ACC112 (cell line): ENCODE results near the gene LRCH1.
A peak's percentile ranks its signal among the peaks of the same experiment; 100 is the strongest.

ENCODE experiments used
- H2AFZ ChIP-seq: fragments of 200-600 bp; sonication (generic); one replicate; pipeline ENCODE4 v1.6.0; 2017; ENCODE audit warnings: antibody characterized with exemption, low read length; ENCODE audit not compliant: unreplicated experiment
- H3K27ac ChIP-seq: fragments of 200-600 bp; sonication (generic); 2 replicates; pipeline ENCODE4 v1.5.1; 2014; ENCODE audit warnings: low read depth, mild to moderate bottlenecking, antibody characterized with exemption, low read length, moderate library complexity
- H3K27me3 ChIP-seq: fragments of 200-600 bp; sonication (generic); 2 replicates; pipeline ENCODE4 v1.6.1; 2014; ENCODE audit warnings: mild to moderate bottlenecking, antibody characterized with exemption, low read length, moderate library complexity, mixed read lengths; ENCODE audit not compliant: insufficient read depth
- H3K36me3 ChIP-seq: fragments of 200-600 bp; sonication (generic); 2 replicates; pipeline ENCODE4 v1.6.1; 2016; ENCODE audit warnings: mild to moderate bottlenecking, antibody characterized with exemption, low read length, moderate library complexity, mixed read lengths; ENCODE audit not compliant: insufficient read depth
- H3K4me1 ChIP-seq: fragments of 200-600 bp; sonication (generic); one replicate; pipeline ENCODE4 v1.6.1; 2016; ENCODE audit warnings: low read length, mixed read lengths; ENCODE audit not compliant: insufficient read depth, unreplicated experiment, control insufficient read depth
- H3K4me3 ChIP-seq: fragments of 200-600 bp; sonication (generic); 2 replicates; pipeline ENCODE4 v1.5.1; 2014; ENCODE audit warnings: mild to moderate bottlenecking, low read depth, low read length
- H3K79me2 ChIP-seq: fragments of 200-600 bp; sonication (generic); one replicate; pipeline ENCODE4 v1.6.0; 2016; ENCODE audit warnings: low read length; ENCODE audit not compliant: control insufficient read depth, unreplicated experiment, insufficient read depth

Gene LRCH1

DNA sequence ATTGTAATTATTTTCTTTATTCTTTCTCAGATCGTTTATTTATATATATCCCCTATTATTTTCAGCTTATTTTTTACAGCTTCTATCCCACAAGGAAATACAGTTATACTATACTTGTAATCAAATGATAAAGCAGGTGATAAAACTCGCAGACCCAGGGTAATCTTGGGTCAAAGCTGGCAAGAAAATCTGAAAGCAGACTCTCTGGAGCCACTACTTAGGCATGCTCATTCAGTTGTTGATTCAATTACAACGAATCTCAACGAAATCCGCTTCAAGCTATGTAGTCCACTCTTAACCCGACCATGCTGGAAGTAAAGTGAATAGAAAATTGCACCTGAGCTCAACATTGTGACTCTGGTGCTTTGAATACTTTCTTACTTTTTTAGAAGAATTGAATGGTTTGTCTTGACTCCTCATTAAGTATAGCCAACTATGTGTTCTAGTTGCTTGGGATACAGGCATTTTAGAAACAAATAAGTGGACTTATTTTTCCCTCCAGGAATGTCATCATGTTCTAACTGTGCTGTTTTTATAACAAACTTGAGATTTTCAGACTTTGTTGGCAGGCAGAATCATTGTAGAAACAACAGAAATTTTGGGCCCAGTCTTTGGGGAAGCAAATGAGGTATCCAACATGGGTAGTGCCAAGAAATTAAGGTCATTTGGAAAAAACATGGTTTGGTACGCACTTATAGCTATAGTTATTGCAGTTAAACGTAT lies 222.6 kb downstream of the LRCH1 start:
- Histone ChIP-seq H3K4me1 (peaks cover 11% of the 10 kb centered on the region), H3K27ac (no peak overlapping the region), H3K79me2 (no peaks in the 10 kb centered on the region), H3K36me3 (peaks cover 58% of the 10 kb centered on the region), H3K4me3 (no peak overlapping the region), H3K27me3 (no peaks in the 10 kb centered on the region), H2AFZ (no peak overlapping the region)

DNA sequence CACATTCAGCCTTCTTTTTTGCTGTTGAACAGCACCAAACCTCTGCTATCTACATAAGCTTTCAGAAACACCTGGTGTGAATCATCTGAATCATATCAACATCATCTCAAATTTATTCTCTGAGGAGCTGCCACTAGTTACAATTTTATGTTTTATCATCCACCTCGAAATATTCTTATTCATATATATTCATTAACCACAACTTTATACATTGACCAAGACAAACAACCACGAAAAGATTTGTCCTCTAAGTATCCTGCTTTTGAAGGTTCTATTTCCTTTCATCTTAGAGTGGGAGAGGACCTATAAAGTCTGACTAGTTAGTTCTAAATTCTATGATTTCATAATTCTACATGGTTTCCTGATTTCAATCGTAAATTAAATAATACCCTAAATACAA lies 225.1 kb downstream of the LRCH1 start:
- Histone ChIP-seq H3K4me3 (no peak overlapping the region), H3K4me1 (peaks cover 11% of the 10 kb centered on the region), H3K36me3 (peaks cover 61% of the 10 kb centered on the region), H3K27me3 (no peaks in the 10 kb centered on the region), H3K79me2 (no peaks in the 10 kb centered on the region), H3K27ac (no peak overlapping the region), H2AFZ (no peak overlapping the region)

DNA sequence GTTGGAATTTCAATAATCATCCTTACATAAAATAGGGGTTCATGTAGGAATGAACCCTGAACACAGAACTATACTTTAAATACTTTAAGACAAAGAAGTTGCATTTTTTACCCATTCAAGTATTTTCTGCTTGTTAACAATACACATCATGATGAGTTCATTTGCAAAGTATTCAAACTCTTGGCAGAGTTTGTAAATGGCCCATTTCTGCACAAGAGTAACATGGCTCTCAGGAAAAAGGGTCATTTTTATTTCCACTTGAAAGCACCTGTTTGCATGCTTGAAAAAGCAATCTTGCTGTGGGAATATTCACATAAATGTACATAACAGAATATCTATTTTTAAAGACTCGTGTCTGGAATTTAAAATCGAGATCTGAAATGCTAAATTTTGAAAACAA lies 225.9 kb downstream of the LRCH1 start:
- H3K27me3 ChIP-seq: no peaks in the 10 kb centered on the region
- H2AFZ ChIP-seq: no peak overlapping the region
- no peak overlapping the region for H3K4me3 ChIP-seq
- no peak overlapping the region for H3K27ac ChIP-seq
- peaks cover 11% of the 10 kb centered on the region for H3K4me1 ChIP-seq
- H3K79me2 ChIP-seq: no peaks in the 10 kb centered on the region
- H3K36me3 ChIP-seq: peaks cover 62% of the 10 kb centered on the region

DNA sequence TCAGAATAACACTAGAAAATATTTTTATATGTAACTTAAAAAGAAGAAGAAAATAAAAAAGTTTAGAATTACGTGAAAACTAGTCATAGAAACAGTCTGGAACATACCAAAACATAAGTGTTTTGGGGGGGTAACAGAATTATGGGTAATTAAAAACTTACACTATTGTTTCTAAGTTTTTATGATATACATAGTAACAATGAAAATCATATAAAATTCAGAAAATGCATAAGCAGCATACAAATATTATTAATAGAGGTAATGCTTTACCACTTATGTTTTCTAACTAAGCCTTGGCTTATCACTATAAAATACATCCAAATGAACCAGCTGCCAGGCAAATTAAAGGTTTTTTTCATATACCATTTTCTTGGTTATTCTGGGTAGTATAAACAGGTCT lies 229.1 kb downstream of the LRCH1 start:
- Histone ChIP-seq H3K4me3 (no peak overlapping the region), H2AFZ (no peak overlapping the region), H3K27me3 (no peaks in the 10 kb centered on the region), H3K79me2 (no peaks in the 10 kb centered on the region), H3K36me3 (peaks cover 55% of the 10 kb centered on the region), H3K4me1 (peaks cover 11% of the 10 kb centered on the region), H3K27ac (no peak overlapping the region)

DNA sequence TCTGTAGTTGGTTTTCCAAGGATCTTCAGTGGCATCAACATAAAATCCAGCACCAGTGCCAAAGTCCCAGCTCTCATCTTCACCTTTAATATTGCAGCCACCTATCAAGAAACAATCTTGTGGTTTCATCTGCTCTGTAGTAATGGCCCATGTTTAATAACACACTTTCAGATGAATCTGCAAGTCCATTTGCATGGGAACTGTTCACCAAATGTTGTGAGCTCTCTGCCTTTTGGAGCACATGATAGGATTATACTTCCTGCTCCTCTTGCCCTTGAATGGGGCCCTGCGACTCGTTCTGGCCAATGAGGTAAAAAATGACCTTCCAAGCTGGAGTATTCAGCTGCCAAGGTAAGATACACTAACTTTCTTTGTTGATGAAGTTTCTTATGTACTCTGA lies 229.7 kb downstream of the LRCH1 start:
- H3K4me1 ChIP-seq: peaks cover 11% of the 10 kb centered on the region
- H3K27ac ChIP-seq: no peak overlapping the region
- peaks cover 50% of the 10 kb centered on the region for H3K36me3 ChIP-seq
- no peaks in the 10 kb centered on the region for H3K27me3 ChIP-seq
- no peak overlapping the region for H2AFZ ChIP-seq
- H3K4me3 ChIP-seq: no peak overlapping the region
- H3K79me2 ChIP-seq: no peaks in the 10 kb centered on the region

DNA sequence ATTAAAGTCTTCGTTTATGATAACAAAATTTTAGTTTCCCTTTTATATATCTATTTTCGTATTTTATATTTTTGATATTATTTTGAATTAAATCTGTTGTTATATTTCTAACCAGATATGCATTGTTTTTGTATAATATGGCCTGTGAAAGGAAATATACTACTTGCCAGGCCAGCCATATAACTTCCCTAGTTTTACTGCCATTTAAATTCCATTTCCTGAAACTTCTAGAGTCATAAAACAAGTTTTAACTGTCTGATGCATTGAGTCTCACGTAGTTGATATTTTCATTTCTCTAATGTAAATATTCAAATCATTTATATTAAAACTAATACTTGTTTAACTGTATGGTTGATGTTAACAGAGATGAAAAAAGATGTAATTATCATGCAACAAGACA lies 230.5 kb downstream of the LRCH1 start:
- Histone ChIP-seq H2AFZ (no peak overlapping the region), H3K27ac (no peak overlapping the region), H3K79me2 (no peaks in the 10 kb centered on the region), H3K36me3 (peaks cover 45% of the 10 kb centered on the region), H3K4me3 (no peak overlapping the region), H3K4me1 (peaks cover 11% of the 10 kb centered on the region), H3K27me3 (no peaks in the 10 kb centered on the region)

DNA sequence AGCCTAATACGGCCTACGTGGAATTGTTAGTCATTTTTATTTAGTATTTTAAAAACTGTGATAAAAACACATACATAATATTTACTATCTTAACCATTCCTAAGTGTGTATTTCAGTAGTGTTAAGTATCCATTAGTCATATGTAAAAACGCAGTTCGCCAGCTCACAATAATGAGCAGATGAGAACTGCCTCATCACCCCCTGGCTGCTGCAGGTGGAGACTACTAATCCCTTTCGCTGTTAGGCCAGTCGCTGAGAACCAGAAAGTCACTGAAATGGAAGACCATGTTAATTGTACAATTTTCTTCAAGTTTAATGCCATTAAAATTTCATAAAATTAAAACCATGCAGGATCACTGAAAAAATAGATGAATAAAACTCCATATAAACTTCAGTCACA lies 242.4 kb downstream of the LRCH1 start:
- H3K79me2 ChIP-seq: peaks cover 40% of the 10 kb centered on the region
- H3K4me3 ChIP-seq: peak overlapping the region; percentile 93
- peaks cover 35% of the 10 kb centered on the region for H3K4me1 ChIP-seq
- no peak overlapping the region for H2AFZ ChIP-seq
- no peaks in the 10 kb centered on the region for H3K27me3 ChIP-seq
- H3K36me3 ChIP-seq: peaks cover 11% of the 10 kb centered on the region; the same call in 1 of the 2 replicates
- H3K27ac ChIP-seq: no peak overlapping the region

DNA sequence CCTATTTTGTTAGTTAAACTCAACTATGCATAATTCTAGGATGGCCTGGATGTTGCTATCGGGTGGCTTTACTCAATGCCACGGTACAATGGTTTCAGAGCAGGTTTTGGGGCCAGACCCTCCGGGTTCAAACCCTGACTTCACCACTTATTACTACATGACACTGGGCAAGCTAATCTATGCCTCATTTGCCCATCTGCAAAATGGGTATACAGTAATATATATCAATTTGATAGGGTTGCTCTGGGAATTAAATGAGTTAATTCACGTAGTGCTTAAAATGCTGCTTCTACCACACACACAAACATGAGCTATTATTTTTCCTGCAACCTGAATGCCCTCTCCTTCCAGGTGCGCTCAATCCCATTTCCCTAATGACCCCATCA lies 243.2 kb downstream of the LRCH1 start:
- Histone ChIP-seq H3K27ac (no peak overlapping the region; the same call in 1 of the 2 replicates), H2AFZ (peak overlapping the region; percentile 95), H3K4me1 (peaks cover 35% of the 10 kb centered on the region), H3K79me2 (peaks cover 40% of the 10 kb centered on the region), H3K4me3 (peak overlapping the region; percentile 93), H3K27me3 (no peaks in the 10 kb centered on the region), H3K36me3 (peaks cover 3% of the 10 kb centered on the region; the same call in 1 of the 2 replicates)

DNA sequence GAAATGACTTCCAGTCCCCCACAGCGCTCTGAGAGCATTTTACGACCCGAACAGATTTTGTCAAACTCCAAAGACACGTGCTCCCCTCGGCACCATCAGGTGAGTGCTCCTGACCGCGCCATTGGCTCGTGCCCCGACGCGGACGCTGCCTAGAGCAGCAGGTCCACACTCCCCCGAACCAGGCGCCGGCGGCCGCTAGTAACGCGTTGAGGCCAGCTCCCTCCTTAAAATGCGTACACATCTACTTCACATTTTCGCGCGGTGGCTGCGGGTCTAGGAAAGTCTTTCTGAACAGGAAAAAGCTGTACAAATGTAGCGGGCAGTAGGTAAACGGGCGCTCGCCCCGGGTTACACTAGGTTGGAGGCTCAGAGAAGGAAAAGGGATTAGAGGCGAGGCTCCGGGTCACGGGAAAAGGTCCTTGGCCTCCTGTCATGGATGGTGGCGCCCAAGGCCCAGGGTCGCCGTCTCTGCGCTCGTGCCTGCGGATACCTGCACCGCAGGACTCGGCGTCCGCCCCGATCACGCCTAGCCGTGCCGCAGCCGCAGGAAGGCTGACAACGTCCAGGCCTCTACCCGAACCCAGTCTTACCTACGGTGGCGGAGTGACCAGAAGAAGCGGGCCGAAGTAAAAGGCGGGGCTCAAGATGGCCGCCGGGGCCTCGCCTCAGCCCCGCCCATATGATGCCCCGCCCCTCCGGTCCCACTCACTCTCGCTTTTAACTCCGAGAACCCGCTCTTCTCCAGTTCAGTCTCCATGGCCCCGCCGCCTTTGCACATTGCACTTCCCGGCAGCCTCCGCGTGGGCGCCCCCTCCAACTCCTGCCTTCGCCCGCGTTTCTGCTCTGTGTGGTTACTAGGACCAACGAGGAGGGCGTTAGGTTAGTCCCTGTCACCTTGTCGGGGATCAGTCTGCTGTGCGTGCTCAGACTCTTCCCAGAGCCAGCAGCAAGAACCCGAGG lies 243.8 kb downstream of the LRCH1 start, which contains the start of gene ESD:
ESD (minus strand) TSS at position 647 of the 960 bp plus-strand sequence. CDS start 5,748 bp downstream, outside the sequence.
- Histone ChIP-seq H3K79me2 (peaks cover 40% of the 10 kb centered on the region), H3K4me3 (peak within 1 kb of the TSS; percentile 93), H2AFZ (peak within 1 kb of the TSS; percentile 95), H3K36me3 (no peaks in the 10 kb centered on the region), H3K4me1 (peaks cover 35% of the 10 kb centered on the region), H3K27me3 (no peaks in the 10 kb centered on the region), H3K27ac (peak within 1 kb of the TSS; percentile 75)

DNA sequence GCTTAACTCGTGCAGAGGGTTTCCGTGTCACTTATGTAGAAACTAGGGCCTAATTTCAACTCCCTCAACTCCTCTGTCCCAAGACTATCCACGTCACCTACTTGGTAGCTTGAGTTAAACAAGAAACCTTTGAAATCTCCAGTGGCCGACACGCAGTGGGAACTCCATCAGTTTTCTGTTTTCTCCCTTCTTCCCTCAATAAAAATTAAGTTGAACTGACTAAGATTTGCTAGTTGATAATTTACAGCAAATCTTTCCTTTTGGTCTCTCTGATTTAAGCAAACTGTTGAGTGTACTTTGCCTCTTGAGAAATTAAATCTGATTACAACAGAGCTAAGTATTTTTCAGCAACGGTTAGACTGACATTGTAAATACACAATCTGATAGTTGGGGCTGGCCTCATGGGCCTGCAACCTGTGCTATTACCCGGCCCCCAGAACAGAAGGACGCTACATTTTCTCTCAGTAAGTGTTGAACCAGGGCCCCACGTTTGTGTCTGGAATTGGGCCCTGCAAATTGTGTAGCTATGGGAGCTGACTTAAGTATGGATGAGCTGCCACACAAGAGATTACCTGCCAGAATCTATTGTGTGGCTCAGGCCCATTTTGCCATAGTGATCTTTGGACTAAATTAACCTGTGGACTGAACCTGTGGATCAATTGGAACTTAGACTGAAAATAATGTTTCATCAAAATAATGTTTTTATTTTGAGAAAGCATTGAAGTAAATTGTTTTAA lies 244.7 kb downstream of the LRCH1 start:
- Histone ChIP-seq H3K27ac (peak overlapping the region; percentile 75), H3K27me3 (no peaks in the 10 kb centered on the region)

More for the DNA sequence above, 244.7 kb downstream of the LRCH1 start:
- H3K79me2 ChIP-seq: peaks cover 40% of the 10 kb centered on the region
- peak overlapping the region; percentile 93 for H2AFZ ChIP-seq
- H3K36me3 ChIP-seq: no peaks in the 10 kb centered on the region
- H3K4me3 ChIP-seq: peak overlapping the region; percentile 93
- H3K4me1 ChIP-seq: peaks cover 41% of the 10 kb centered on the region
